GM21825 (cell line): ENCODE data around the gene UBAC2.

Source experiments
- ATAC-seq: cut with Tn5 transposase; IDR thresholded peaks from one replicate; pipeline ENCODE4 v1.9.1; 2021; ENCODE audit warnings: mild to moderate bottlenecking, moderate library complexity; ENCODE audit not compliant: unreplicated experiment

The UBAC2 gene

GRCh38 chr13:99200432-99201167, at the start of gene UBAC2:
UBAC2 (plus strand) TSS chr13:99200854; CDS start chr13:99200909, 55 bp downstream.
- ATAC-seq: peak; percentile 77

- peak; percentile 81 for ATAC-seq
Measured at GRCh38 chr13:99151516-99151915, 49.1 kb upstream of the UBAC2 start.

GRCh38 chr13:99153219-99153618, 47.4 kb upstream of the UBAC2 start:
- no peak for ATAC-seq

GRCh38 chr13:99154064-99154463, 46.6 kb upstream of the UBAC2 start:
- ATAC-seq: no peak

GRCh38 chr13:99155821-99156220, 44.8 kb upstream of the UBAC2 start:
- no peak for ATAC-seq

GRCh38 chr13:99157046-99157445, 43.6 kb upstream of the UBAC2 start:
- no peak for ATAC-seq

- ATAC-seq: no peak
Measured at GRCh38 chr13:99158846-99159245, 41.8 kb upstream of the UBAC2 start.

GRCh38 chr13:99159331-99160061, 41.2 kb upstream of the UBAC2 start:
- ATAC-seq: no peak

GRCh38 chr13:99160415-99160814, 40.2 kb upstream of the UBAC2 start:
- ATAC-seq: no peak

GRCh38 chr13:99161512-99161911, 39.1 kb upstream of the UBAC2 start:
- no peak for ATAC-seq

- ATAC-seq: no peak
Measured at GRCh38 chr13:99162567-99163361, 37.9 kb upstream of the UBAC2 start.

GRCh38 chr13:99164226-99164625, 36.4 kb upstream of the UBAC2 start:
- ATAC-seq: no peak

- ATAC-seq: no peak
Measured at GRCh38 chr13:99165753-99166587, 34.7 kb upstream of the UBAC2 start.

GRCh38 chr13:99172951-99173350, 27.7 kb upstream of the UBAC2 start:
- ATAC-seq: no peak

- ATAC-seq: no peak
Measured at GRCh38 chr13:99173606-99174005, 27.0 kb upstream of the UBAC2 start.

- no peak for ATAC-seq
Measured at GRCh38 chr13:99174533-99175100, 26.0 kb upstream of the UBAC2 start.

GRCh38 chr13:99176309-99177276, 24.1 kb upstream of the UBAC2 start:
- ATAC-seq: peak; percentile 79

GRCh38 chr13:99178636-99179035, 22.0 kb upstream of the UBAC2 start:
- no peak for ATAC-seq

- no peak for ATAC-seq
Measured at GRCh38 chr13:99179460-99179859, 21.2 kb upstream of the UBAC2 start.
